Peyer's patch (tissue), 4 donors: ENCODE measurements around the gene OR6J1.
"Not testable (repeated sequence)": the region's sequence is repeated elsewhere in the genome, so short reads cannot be mapped to it uniquely, and the experiment has no call there.

ENCODE experiments used
- CTCF ChIP-seq, 6 experiments: fragments of 450-650 bp in 4 of 6; fragments of 200-600 bp in 2 of 6; sonication (generic) in 1 of 6; IDR thresholded peaks; one replicate each; pipeline ENCODE4 v1.5.1; 2017 to 2019; ENCODE audit warnings: antibody characterized with exemption in 6 of 6, mild to moderate bottlenecking in 3 of 6, moderate library complexity in 1 of 6
- POLR2A ChIP-seq, 2 donors: fragments of 450-650 bp; IDR thresholded peaks; one replicate each; pipeline ENCODE4 v1.5.1; 2017; ENCODE audit warnings: antibody characterized with exemption in 2 of 2, mild to moderate bottlenecking in 2 of 2, moderate library complexity in 2 of 2

GRCh38 chr14:22635980-22636379 lies 8.2 kb downstream of the OR6J1 start:
- not testable (repeated sequence) for TF ChIP-seq CTCF, POLR2A (IDR thresholded peaks at IDR 0.05)
